Neural progenitor cell (in vitro differentiated cells): Measurements from ENCODE around the gene ASH1L. TPM values are rescaled to one million over a fixed set of nuclear protein-coding genes. Genes with fewer than 3 reads are reported as not detected.
A peak's percentile ranks its signal among the peaks of the same experiment; 100 is the strongest.
"Not testable (repeated sequence)": the region's sequence is repeated elsewhere in the genome, so short reads cannot be mapped to it uniquely, and the experiment has no call there.

Experiments
- DNase-seq: peaks from one replicate; pipeline ENCODE4 v3.0.0-alpha.2; 2016; ENCODE audit warnings: low spot score
- H2AFZ ChIP-seq: fragments of 200-600 bp; sonication (generic); replicated peaks from 2 replicates; pipeline ENCODE4 v1.6.1; 2016; ENCODE audit warnings: antibody characterized with exemption
- H3F3A ChIP-seq: fragments of 200-600 bp; sonication (generic); 2 replicates; pipeline ENCODE4 v1.6.1; 2016; ENCODE audit warnings: antibody characterized with exemption, low read depth
- H3K27ac ChIP-seq: fragments of 200-600 bp; sonication (generic); 2 replicates; pipeline ENCODE4 v1.5.1; 2016; ENCODE audit warnings: mild to moderate bottlenecking
- H3K27me3 ChIP-seq: fragments of 200-600 bp; sonication (generic); 2 replicates; pipeline ENCODE4 v1.6.1; 2016; ENCODE audit warnings: mild to moderate bottlenecking, moderate library complexity
- H3K36me3 ChIP-seq: fragments of 200-600 bp; sonication (generic); 2 replicates; pipeline ENCODE4 v1.5.1; 2016
- H3K4me1 ChIP-seq: fragments of 200-600 bp; sonication (generic); 2 replicates; pipeline ENCODE4 v1.6.1; 2016; ENCODE audit warnings: mixed run types
- H3K4me2 ChIP-seq: fragments of 200-600 bp; sonication (generic); 2 replicates; pipeline ENCODE4 v1.6.1; 2016
- H3K4me3 ChIP-seq: fragments of 200-600 bp; sonication (generic); 2 replicates; pipeline ENCODE4 v1.5.1; 2016
- H3K79me2 ChIP-seq: fragments of 200-600 bp; sonication (generic); 2 replicates; pipeline ENCODE4 v1.6.1; 2016; ENCODE audit warnings: low read depth
- H3K9ac ChIP-seq: fragments of 200-600 bp; sonication (generic); 2 replicates; pipeline ENCODE4 v1.6.1; 2016
- H3K9me3 ChIP-seq: fragments of 200-600 bp; sonication (generic); 2 replicates; pipeline ENCODE4 v1.5.1; 2016; ENCODE audit warnings: low read depth
- H4K20me1 ChIP-seq: fragments of 200-600 bp; sonication (generic); 2 replicates; pipeline ENCODE4 v1.6.1; 2016; ENCODE audit warnings: low read depth
- H3K27ac Mint-ChIP-seq: 3 replicates; pipeline ENCODE4 v1.8.0; 2021; ENCODE audit warnings: mixed read lengths
- H3K27me3 Mint-ChIP-seq: 2 replicates; pipeline ENCODE4 v1.8.0; 2022; ENCODE audit warnings: low read depth, mild to moderate bottlenecking, inconsistent platforms, moderate library complexity, mixed read lengths; ENCODE audit not compliant: insufficient read depth
- H3K36me3 Mint-ChIP-seq: 3 replicates; pipeline ENCODE4 v1.8.0; 2021; ENCODE audit warnings: mixed read lengths
- H3K4me1 Mint-ChIP-seq: 3 replicates; pipeline ENCODE4 v1.8.0; 2021; ENCODE audit warnings: mixed read lengths
- H3K4me3 Mint-ChIP-seq: 3 replicates; pipeline ENCODE4 v1.8.0; 2021; ENCODE audit warnings: mild to moderate bottlenecking, moderate library complexity, mixed read lengths
- H3K9me3 Mint-ChIP-seq: 3 replicates; pipeline ENCODE4 v1.8.0; 2020; ENCODE audit warnings: mixed read lengths
- EZH2 ChIP-seq: fragments of 200-600 bp; sonication (generic); IDR thresholded peaks from 2 replicates; pipeline ENCODE4 v1.6.1; 2017; ENCODE audit warnings: antibody characterized with exemption, mild to moderate bottlenecking, moderate library complexity
- EZH2phosphoT487 ChIP-seq: fragments of 200-600 bp; sonication (generic); IDR thresholded peaks from 2 replicates; pipeline ENCODE4 v1.6.1; 2017; ENCODE audit warnings: antibody characterized with exemption
- total RNA-seq: library from RNA; depleted of rRNA; stranded (reverse); fragments of >200 nt; gene quantifications from 2 replicates; pipeline ENCODE4 v1.2.3, GENCODE V29; 2015; ENCODE audit warnings: low replicate concordance
- TF ChIP-seq, protein P1 (sequence below): fragments of 200-600 bp; sonication (generic); IDR thresholded peaks from 2 replicates; pipeline ENCODE4 v1.5.1; 2017; ENCODE audit warnings: antibody characterized with exemption, mild to moderate bottlenecking

ASH1L gene
- total RNA-seq, 1 donor from 2014 or later, result 42.1 TPM

DNA sequence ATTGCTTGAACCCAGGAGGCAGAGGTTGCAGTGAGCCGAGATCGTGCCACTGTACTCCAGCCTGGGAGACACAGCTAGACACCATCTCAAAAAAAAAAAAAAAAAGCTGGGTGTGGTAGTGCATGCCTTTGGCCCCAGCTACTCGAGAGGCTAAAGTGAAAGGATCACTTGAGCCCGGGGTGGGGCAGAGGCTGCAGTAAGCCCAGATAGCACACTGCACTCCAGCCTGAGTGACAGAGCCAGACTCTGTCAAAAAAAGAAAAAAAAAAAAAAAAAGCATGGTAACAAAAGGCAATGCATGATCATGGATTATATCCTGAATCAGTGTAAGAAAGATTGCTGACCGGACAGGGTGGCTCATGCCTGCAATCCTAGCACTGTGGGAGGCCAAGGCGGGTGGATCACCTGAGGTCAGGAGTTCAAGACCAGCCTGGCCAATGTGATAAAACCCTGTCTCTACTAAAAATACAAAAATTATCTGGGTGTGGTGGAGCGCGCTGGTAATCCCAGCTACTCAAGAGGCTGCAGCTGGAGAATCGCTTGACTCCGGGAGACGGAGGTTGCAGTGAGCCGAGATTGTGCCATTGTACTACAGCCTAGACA is 165.6 kb downstream of the ASH1L start:
- Histone ChIP-seq H3K9me3 (no peaks in the 10 kb centered on the region), H4K20me1 (no peaks in the 10 kb centered on the region), H3F3A (peaks cover 4% of the 10 kb centered on the region), H3K27ac (no peak overlapping the region), H3K4me2 (no peak overlapping the region), H3K27me3 (no peaks in the 10 kb centered on the region), H3K36me3 (peaks cover 10% of the 10 kb centered on the region), H3K9ac (no peak overlapping the region), H2AFZ (no peak overlapping the region), H3K4me3 (no peak overlapping the region), H3K4me1 (no peaks in the 10 kb centered on the region), H3K79me2 (no peaks in the 10 kb centered on the region)
- no peak overlapping the region for H3K27ac Mint-ChIP-seq
- peaks cover 27% of the 10 kb centered on the region for H3K36me3 Mint-ChIP-seq
- H3K9me3 Mint-ChIP-seq, result peaks cover 4% of the 10 kb centered on the region
- TF ChIP-seq EZH2, result no peak
- H3K4me3 Mint-ChIP-seq, result no peak overlapping the region
- no peak for DNase-seq
- H3K4me1 Mint-ChIP-seq, result peaks cover 3% of the 10 kb centered on the region
- no peaks in the 10 kb centered on the region for H3K27me3 Mint-ChIP-seq

GRCh38 chr1:155392898-155393411 is 169.6 kb downstream of the ASH1L start:
- Histone ChIP-seq H3K79me2 (no peaks in the 10 kb centered on the region), H3K27me3 (no peaks in the 10 kb centered on the region), H3K4me3 (no peak overlapping the region), H3K9me3 (no peaks in the 10 kb centered on the region), H3F3A (peaks cover 4% of the 10 kb centered on the region), H2AFZ (no peak overlapping the region), H3K9ac (no peak overlapping the region), H3K4me1 (no peaks in the 10 kb centered on the region), H3K36me3 (peaks cover 15% of the 10 kb centered on the region), H3K27ac (peak overlapping the region; percentile 8), H3K4me2 (no peak overlapping the region), H4K20me1 (no peaks in the 10 kb centered on the region)
- Mint-ChIP-seq H3K4me3 (no peak overlapping the region), H3K9me3 (peaks cover 16% of the 10 kb centered on the region), H3K4me1 (peaks cover 3% of the 10 kb centered on the region), H3K36me3 (peaks cover 38% of the 10 kb centered on the region), H3K27ac (no peak overlapping the region), H3K27me3 (no peaks in the 10 kb centered on the region)
- DNase-seq, result no peak
- TF ChIP-seq EZH2phosphoT487, result no peak
- TF ChIP-seq, protein P1, sequence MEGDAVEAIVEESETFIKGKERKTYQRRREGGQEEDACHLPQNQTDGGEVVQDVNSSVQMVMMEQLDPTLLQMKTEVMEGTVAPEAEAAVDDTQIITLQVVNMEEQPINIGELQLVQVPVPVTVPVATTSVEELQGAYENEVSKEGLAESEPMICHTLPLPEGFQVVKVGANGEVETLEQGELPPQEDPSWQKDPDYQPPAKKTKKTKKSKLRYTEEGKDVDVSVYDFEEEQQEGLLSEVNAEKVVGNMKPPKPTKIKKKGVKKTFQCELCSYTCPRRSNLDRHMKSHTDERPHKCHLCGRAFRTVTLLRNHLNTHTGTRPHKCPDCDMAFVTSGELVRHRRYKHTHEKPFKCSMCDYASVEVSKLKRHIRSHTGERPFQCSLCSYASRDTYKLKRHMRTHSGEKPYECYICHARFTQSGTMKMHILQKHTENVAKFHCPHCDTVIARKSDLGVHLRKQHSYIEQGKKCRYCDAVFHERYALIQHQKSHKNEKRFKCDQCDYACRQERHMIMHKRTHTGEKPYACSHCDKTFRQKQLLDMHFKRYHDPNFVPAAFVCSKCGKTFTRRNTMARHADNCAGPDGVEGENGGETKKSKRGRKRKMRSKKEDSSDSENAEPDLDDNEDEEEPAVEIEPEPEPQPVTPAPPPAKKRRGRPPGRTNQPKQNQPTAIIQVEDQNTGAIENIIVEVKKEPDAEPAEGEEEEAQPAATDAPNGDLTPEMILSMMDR, result no peak
- no peak for TF ChIP-seq EZH2

DNA sequence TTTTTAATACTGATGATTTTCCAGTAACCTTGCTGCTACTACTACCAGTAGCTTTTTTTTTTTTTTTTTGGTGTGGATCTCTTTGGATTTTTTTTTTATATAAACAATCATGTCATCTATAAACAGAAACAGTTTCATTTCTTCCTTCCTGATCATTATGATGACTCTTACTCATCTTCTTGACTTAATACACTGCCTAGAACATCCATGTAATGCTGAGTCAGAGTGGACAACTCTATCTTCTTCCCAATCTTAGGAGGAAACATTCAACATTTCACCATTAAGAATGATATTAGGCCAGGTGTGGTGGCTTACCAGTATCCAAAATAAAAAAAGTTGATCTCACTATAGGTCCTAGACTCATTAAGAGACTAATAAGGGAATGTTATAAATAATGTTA is 172.8 kb downstream of the ASH1L start:
- H2AFZ ChIP-seq, result no peak overlapping the region
- no peaks in the 10 kb centered on the region for H3K4me1 ChIP-seq
- Mint-ChIP-seq H3K27ac (no peak overlapping the region), H3K4me3 (no peak overlapping the region), H3K27me3 (peaks cover 2% of the 10 kb centered on the region), H3K9me3 (peaks cover 27% of the 10 kb centered on the region), H3K4me1 (peaks cover 3% of the 10 kb centered on the region), H3K36me3 (peaks cover 50% of the 10 kb centered on the region)
- H3K4me3 ChIP-seq, result no peak overlapping the region
- no peak overlapping the region for H3K4me2 ChIP-seq
- no peaks in the 10 kb centered on the region for H3K9me3 ChIP-seq
- peaks cover 17% of the 10 kb centered on the region for H3K36me3 ChIP-seq
- peaks cover 4% of the 10 kb centered on the region for H3F3A ChIP-seq
- H3K27ac ChIP-seq, result no peak overlapping the region
- no peaks in the 10 kb centered on the region for H3K79me2 ChIP-seq
- DNase-seq, result no peak
- no peaks in the 10 kb centered on the region for H4K20me1 ChIP-seq
- H3K9ac ChIP-seq, result no peak overlapping the region
- no peak for TF ChIP-seq EZH2phosphoT487
- TF ChIP-seq, protein P1, result no peak
- TF ChIP-seq EZH2, result no peak
- H3K27me3 ChIP-seq, result no peaks in the 10 kb centered on the region

DNA sequence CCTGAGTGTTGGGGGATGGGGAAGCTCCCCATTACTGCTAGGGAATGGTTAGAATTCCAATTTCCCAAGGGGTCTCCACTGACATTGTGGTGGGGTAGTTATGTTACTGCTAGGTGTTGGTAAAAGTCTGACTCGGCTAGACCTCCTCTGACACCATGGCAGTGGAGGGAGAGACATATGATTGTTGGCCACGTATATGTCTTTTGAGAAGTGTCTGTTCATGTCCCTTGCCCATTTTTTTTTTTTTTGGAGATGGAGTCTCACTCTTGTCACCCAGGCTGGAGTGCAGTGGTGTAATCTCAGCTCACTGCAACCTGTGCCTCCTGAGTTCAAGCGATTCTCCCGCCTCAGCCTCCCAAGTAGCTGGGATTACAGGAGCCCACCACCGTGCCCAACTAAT is 176.8 kb downstream of the ASH1L start:
- not testable (repeated sequence) for H4K20me1 ChIP-seq, DNase-seq, H3K4me3 ChIP-seq, H3K4me1 ChIP-seq, H3K27ac ChIP-seq, H3K27me3 Mint-ChIP-seq, H3K4me2 ChIP-seq, H3F3A ChIP-seq, H2AFZ ChIP-seq, H3K27me3 ChIP-seq, H3K27ac Mint-ChIP-seq, H3K9me3 ChIP-seq, H3K4me1 Mint-ChIP-seq, H3K9ac ChIP-seq, H3K79me2 ChIP-seq, H3K36me3 ChIP-seq, H3K4me3 Mint-ChIP-seq
- H3K36me3 Mint-ChIP-seq, result peaks cover 32% of the 10 kb centered on the region
- H3K9me3 Mint-ChIP-seq, result peaks cover 21% of the 10 kb centered on the region
